Stimulated activated naive CD8-positive, alpha-beta T cell treated with anti-CD3 and anti-CD28 coated beads, Interleukin-15, amount 100 ng/mL, for 72 hours (primary cell): ENCODE measurements around the gene CAMTA1.
A peak's percentile ranks its signal among the peaks of the same experiment; 100 is the strongest.

ENCODE experiments used
- ATAC-seq: fragments of 150-1000 bp; cut with Tn5 transposase; 2 replicates; pipeline ENCODE4 v1.10.0; 2021; ENCODE audit warnings: mild to moderate bottlenecking, moderate library complexity
- DNase-seq, 2 donors: peaks; one replicate each; pipeline ENCODE4 v3.0.0; 2021 to 2022
- H3K27ac Mint-ChIP-seq, 2 donors: one replicate each; pipeline ENCODE4 v1.8.0; 2022; ENCODE audit warnings: mild to moderate bottlenecking in 2 of 2, mixed read lengths in 2 of 2, moderate library complexity in 2 of 2
- H3K27me3 Mint-ChIP-seq: one replicate; pipeline ENCODE4 v1.8.0; 2022; ENCODE audit warnings: mixed read lengths
- H3K4me1 Mint-ChIP-seq: one replicate; pipeline ENCODE4 v1.8.0; 2022; ENCODE audit warnings: mild to moderate bottlenecking, mixed read lengths
- H3K4me3 Mint-ChIP-seq, 2 donors: one replicate each; pipeline ENCODE4 v1.8.0; 2022; ENCODE audit warnings: mild to moderate bottlenecking in 2 of 2, mixed read lengths in 2 of 2, moderate library complexity in 1 of 2
- H3K9me3 Mint-ChIP-seq, 2 donors: one replicate each; pipeline ENCODE4 v1.8.0; 2022; ENCODE audit warnings: mixed read lengths in 2 of 2

CAMTA1 gene

GRCh38 chr1:7560601-7561181, 775.4 kb downstream of the CAMTA1 start:
- Mint-ChIP-seq H3K27ac (no peak overlapping the region), H3K4me3 (no peak overlapping the region), H3K9me3 (no peaks in the 10 kb centered on the region), H3K4me1 (peaks cover 2% of the 10 kb centered on the region), H3K27me3 (peaks cover 13% of the 10 kb centered on the region)
- ATAC-seq (no peak), DNase-seq (no peak)

- no peaks in the 10 kb centered on the region for H3K9me3 Mint-ChIP-seq
- no peak overlapping the region for H3K27ac Mint-ChIP-seq
- H3K4me1 Mint-ChIP-seq = no peaks in the 10 kb centered on the region
- ATAC-seq (peak; percentile 56), DNase-seq (no peak)
- H3K4me3 Mint-ChIP-seq = no peak overlapping the region
- peaks cover 6% of the 10 kb centered on the region for H3K27me3 Mint-ChIP-seq
Observed at GRCh38 chr1:7561331-7561921, 776.2 kb downstream of the CAMTA1 start.

- H3K4me3 Mint-ChIP-seq = no peak overlapping the region
- H3K4me1 Mint-ChIP-seq = no peaks in the 10 kb centered on the region
- H3K9me3 Mint-ChIP-seq = no peaks in the 10 kb centered on the region
- no peaks in the 10 kb centered on the region for H3K27me3 Mint-ChIP-seq
- ATAC-seq (no peak), DNase-seq (no peak)
- no peak overlapping the region for H3K27ac Mint-ChIP-seq
Observed at GRCh38 chr1:7561936-7562728, 776.9 kb downstream of the CAMTA1 start.

GRCh38 chr1:7562729-7563605, 777.7 kb downstream of the CAMTA1 start:
- ATAC-seq = no peak
- H3K4me1 Mint-ChIP-seq = no peaks in the 10 kb centered on the region
- H3K4me3 Mint-ChIP-seq = no peak overlapping the region
- H3K27me3 Mint-ChIP-seq = no peaks in the 10 kb centered on the region
- no peak for DNase-seq
- H3K9me3 Mint-ChIP-seq = no peaks in the 10 kb centered on the region
- H3K27ac Mint-ChIP-seq = no peak overlapping the region

GRCh38 chr1:7564137-7564536, 778.9 kb downstream of the CAMTA1 start:
- H3K27ac Mint-ChIP-seq = peak overlapping the region in 1 of 2 donors; percentile 47
- DNase-seq (no peak), ATAC-seq (no peak)
- no peaks in the 10 kb centered on the region for H3K4me1 Mint-ChIP-seq
- H3K27me3 Mint-ChIP-seq = no peaks in the 10 kb centered on the region
- H3K4me3 Mint-ChIP-seq = no peak overlapping the region
- H3K9me3 Mint-ChIP-seq = no peaks in the 10 kb centered on the region

GRCh38 chr1:7565099-7565750, 780.0 kb downstream of the CAMTA1 start:
- H3K4me3 Mint-ChIP-seq = no peak overlapping the region

GRCh38 chr1:7566417-7567375, 781.4 kb downstream of the CAMTA1 start:
- Mint-ChIP-seq H3K27ac (no peak overlapping the region), H3K4me3 (no peak overlapping the region), H3K9me3 (no peaks in the 10 kb centered on the region), H3K27me3 (no peaks in the 10 kb centered on the region), H3K4me1 (no peaks in the 10 kb centered on the region)
- DNase-seq (no peak), ATAC-seq (no peak)

More at GRCh38 chr1:7565099-7565750, 780.0 kb downstream of the CAMTA1 start:
- Mint-ChIP-seq H3K27ac (no peak overlapping the region), H3K4me1 (no peaks in the 10 kb centered on the region), H3K9me3 (no peaks in the 10 kb centered on the region), H3K27me3 (no peaks in the 10 kb centered on the region)
- DNase-seq = no peak
- no peak for ATAC-seq

- Mint-ChIP-seq H3K27ac (no peak overlapping the region), H3K9me3 (no peaks in the 10 kb centered on the region), H3K27me3 (no peaks in the 10 kb centered on the region), H3K4me1 (no peaks in the 10 kb centered on the region), H3K4me3 (no peak overlapping the region)
- no peak for DNase-seq
- ATAC-seq = no peak
Observed at GRCh38 chr1:7567376-7567775, 782.1 kb downstream of the CAMTA1 start.

- Mint-ChIP-seq H3K27me3 (no peaks in the 10 kb centered on the region), H3K4me1 (no peaks in the 10 kb centered on the region), H3K9me3 (no peaks in the 10 kb centered on the region), H3K4me3 (no peak overlapping the region), H3K27ac (no peak overlapping the region)
- no peak for DNase-seq
- ATAC-seq = no peak
Observed at GRCh38 chr1:7568053-7568452, 782.8 kb downstream of the CAMTA1 start.

- DNase-seq (no peak), ATAC-seq (no peak)
- Mint-ChIP-seq H3K9me3 (no peaks in the 10 kb centered on the region), H3K27ac (no peak overlapping the region), H3K4me3 (no peak overlapping the region), H3K27me3 (no peaks in the 10 kb centered on the region), H3K4me1 (no peaks in the 10 kb centered on the region)
Observed at GRCh38 chr1:7568901-7569524, 783.8 kb downstream of the CAMTA1 start.

- ATAC-seq = no peak
- no peak for DNase-seq
- no peak overlapping the region for H3K4me3 Mint-ChIP-seq
- H3K27me3 Mint-ChIP-seq = peaks cover 4% of the 10 kb centered on the region
- no peaks in the 10 kb centered on the region for H3K4me1 Mint-ChIP-seq
- no peak overlapping the region for H3K27ac Mint-ChIP-seq
- no peaks in the 10 kb centered on the region for H3K9me3 Mint-ChIP-seq
Observed at GRCh38 chr1:7570311-7570710, 785.1 kb downstream of the CAMTA1 start.

- ATAC-seq (no peak), DNase-seq (no peak)
- H3K9me3 Mint-ChIP-seq = no peaks in the 10 kb centered on the region
- no peak overlapping the region for H3K4me3 Mint-ChIP-seq
- H3K4me1 Mint-ChIP-seq = no peaks in the 10 kb centered on the region
- H3K27ac Mint-ChIP-seq = no peak overlapping the region
- H3K27me3 Mint-ChIP-seq = peaks cover 14% of the 10 kb centered on the region
Observed at GRCh38 chr1:7572654-7573152, 787.4 kb downstream of the CAMTA1 start.

GRCh38 chr1:7573481-7573880, 788.2 kb downstream of the CAMTA1 start:
- Mint-ChIP-seq H3K9me3 (no peaks in the 10 kb centered on the region), H3K4me3 (no peak overlapping the region), H3K4me1 (no peaks in the 10 kb centered on the region), H3K27me3 (peaks cover 14% of the 10 kb centered on the region), H3K27ac (no peak overlapping the region)
- no peak for DNase-seq
- no peak for ATAC-seq
